GOT3 (cell line): ENCODE data around the gene KRT2.
"Not testable (repeated sequence)": the region's sequence is repeated elsewhere in the genome, so short reads cannot be mapped to it uniquely, and the experiment has no call there.

Experiments
- DNase-seq: peaks from one replicate; lab custom pipeline; 2025; ENCODE audit warnings: mixed read lengths; lab: John Stamatoyannopoulos, UW

The KRT2 gene

DNA sequence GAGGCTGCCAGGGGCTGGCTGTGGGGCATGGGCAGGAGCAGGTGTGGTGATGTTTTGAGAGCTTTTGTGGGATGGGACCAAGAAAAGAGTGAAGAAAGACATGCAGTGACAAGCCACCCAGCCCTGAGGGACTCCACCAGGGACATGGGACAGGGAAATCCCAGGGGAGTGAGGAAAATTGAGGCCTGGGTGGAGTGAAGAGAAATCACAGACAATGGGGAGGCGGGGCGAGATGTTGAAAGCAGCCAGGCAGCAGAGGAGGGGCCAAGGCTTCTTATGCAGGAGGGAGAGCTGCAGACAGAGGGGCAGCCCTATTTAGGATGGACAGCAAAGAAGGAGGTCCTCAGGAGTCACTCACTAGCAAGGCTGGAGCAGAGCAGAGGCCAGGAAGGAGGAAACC, 32.4 kb upstream of the KRT2 start:
- DNase-seq, result no peak

DNA sequence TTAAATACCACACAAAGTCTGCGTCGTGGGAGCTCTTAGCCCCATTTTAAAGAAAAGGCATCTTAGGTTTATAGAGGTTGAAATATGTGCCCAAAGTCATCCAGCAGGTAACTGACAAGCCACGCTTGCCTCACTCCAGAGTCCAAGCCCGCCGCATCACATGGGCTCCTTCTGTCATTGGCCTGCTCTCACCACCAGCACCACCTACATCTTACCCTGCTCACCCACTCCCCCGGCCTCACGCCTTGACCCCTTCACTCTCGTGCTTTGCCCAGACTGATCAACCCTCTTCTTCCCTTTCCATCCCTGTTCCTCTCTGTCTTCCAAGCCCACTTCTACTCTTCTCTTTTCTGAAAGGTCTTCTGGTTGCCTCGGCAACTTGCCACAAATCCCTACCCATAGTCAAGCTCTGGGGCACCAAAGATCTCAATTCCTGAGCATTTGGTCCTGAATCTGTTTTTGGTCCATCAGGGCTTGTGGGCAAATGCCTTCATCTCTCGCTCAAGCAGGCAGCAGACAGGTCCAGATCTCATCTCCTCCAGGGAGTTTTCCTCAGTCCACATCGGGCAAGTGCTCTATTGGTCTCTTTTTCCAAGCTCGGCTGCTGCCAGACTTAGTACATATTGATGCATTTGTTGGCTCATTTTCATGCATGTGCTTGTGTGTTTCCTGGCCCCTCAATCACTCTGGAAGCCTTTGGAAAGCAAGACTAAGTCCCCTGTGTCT, 31.7 kb upstream of the KRT2 start:
- DNase-seq, result no peak

DNA sequence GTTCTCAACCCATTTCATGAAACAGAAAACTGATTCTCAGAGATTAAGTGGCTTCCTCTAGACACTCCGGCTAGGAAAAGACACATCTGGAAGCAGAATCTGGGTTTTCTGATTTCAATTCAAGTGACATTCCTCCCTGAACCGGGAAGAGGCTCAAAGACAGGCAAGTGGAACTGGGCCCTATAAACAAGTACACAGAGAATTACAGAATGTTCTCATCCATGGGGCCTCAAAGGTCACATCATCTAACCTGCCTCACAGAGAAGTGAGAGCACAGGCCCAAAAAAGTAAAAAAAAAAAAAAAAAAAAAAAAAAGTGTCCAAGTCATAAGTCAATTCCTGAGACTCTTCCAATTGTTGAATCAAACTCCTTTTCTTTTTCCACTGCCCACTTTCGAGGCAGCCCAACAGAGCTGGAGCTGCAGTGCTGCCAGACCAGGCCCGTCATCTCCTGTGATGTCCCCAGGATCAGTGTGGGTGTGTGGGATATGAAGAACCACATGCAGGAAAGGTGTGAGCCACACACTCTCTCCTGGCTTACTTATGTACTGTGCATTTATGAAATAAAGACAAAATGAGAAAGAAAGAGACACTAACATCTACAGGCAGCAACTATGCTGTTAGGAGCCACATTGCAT, 31.0 kb upstream of the KRT2 start:
- no peak for DNase-seq

DNA sequence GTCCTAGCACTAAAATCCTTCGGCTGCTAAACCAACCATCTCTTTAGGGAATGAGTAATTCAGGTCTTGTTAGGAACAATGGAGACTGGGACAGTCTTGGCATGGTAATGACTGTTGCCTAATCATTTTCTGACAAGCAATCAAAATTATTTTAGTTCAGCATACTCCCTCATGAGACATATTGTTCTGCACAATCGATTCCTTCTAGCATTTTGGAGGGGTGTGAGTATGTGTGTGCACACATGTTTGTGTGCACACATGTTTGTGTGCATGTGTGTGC, 30.3 kb upstream of the KRT2 start:
- no peak for DNase-seq

DNA sequence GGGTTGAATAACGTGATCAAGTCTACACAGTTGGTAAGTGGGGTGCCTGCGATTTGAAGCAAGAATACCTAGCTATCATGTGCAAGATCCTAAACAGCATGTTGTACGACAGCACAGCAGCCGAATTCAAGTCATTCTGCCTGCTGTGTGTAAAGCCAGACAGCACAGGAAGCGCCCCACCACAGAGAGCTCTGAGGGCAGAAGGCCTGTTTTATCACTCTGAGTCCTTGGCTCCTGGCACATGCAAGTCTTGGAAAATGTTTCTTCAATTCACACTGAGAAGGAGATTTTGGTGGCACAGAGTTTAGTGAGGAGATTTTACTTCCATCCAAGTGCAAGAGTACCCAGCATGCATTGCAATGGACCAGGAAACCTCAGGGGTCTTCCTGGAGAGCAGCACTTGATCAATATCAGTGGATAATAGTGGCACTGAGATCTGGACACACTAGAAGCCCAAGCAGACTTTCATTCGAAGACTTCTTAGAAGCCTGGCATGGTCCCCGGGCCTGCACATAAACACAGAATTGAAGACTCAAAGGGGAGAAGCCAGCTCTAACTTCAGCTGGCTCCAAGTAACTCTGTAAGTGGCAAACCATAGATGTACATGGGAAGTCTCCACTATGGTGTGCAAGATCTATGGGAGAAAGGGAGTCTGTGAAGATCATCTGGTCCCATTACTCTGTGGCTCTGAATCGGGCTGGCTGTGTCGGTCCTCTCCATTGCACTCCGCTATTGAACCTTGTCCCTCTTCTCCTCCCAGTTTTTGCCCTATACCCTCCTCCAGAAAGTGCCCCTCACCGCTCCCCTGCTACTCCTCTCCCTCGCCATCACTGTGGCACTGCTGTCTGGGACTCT, 29.7 kb upstream of the KRT2 start:
- DNase-seq, result no peak

DNA sequence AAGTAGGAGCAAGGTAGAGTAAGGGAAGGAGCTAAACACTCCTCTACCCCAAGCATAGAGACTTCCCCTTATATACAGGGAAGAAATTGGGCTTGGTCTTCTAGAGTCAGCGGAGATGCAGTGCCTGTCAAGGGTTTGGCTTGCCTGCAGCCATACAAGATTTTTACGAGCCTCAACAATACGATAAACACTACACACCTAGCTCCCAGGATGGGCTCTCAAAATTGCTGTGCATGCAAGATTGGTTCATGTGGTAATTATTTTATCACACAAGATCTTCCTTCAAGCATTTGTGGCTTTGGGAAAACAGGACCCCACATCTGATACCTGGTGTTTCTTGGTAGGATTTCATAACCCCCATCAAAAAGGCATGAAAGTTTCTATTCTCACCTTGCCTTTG, 28.4 kb upstream of the KRT2 start, which contains the start of gene KRT1:
Gene KRT1, minus strand, starts transcription at position 45 of the 400 bp plus-strand sequence. CDS start 59 bp downstream, outside the sequence.
- no peak for DNase-seq

DNA sequence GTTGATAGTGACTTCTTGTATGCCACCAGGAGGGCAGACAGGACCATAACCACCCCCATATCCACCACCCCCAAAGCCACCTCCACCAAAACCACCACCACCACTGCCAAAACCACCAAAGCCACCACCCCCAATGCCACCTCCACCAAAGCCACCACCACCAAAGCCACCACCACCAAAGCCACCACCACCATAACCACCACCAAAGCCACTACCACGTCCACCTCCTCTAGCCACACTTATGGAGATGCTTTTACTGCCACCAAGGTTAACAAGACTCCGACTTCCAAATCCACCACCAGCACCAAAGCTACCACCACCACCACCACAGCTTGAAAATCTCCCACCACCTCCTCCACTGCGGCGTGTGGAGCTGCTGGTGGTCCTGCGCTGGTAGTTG, 27.9 kb upstream of the KRT2 start:
- no peak for DNase-seq

DNA sequence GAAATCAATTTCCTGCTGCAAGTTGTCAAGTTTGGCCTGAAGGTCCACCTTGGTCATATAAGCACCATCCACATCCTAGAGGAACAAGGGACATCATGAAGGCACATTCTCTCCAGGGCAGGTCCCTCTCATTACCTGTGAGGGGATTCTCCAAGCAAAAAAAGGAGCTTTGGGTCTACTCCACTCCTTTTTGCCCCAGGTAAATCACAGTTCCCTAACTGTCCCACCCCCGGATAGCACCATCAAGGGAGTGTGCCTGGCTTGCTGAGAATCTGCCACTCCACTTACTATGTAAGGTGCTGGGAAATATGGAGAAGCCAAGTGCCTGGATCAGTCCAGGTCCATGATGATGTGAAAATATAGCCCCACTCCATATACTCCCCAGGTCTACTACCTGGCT, 25.7 kb upstream of the KRT2 start:
- no peak for DNase-seq

DNA sequence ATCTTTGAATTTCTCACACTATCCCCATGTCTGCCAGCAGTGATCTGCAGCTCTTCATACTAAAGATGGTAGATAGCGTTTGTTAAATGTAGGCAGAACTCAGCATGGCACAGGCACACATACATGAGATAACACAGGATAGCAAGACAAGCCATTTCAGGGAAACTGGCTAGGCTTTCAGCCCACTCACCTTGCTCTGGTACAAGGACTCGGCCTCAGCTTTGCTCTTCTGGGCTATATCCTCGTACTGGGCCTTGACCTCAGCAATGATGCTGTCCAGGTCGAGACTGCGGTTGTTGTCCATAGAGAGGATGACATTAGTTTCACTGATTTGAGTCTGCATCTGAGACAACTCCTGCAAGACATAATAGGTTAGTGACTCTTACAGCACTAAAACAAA, 25.1 kb upstream of the KRT2 start:
- DNase-seq, result no peak

DNA sequence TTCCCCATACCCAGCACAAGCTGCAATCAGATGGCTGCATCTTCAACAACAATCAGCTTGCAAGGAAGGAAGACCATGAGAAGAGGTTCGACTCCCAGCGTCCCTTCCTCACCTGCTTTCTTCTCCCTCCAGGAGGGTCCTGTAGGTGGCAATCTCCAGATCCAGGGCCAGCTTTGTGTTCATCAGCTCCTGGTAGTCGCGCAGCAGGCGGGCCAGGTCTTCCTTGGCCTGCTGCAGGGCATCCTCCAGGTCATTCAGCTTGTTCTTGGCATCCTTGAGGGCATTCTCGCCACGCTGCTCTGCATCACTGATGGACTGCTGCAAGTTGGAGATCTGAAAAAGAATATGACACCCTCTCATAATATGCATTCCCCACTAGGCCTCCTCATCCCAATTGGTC, 24.2 kb upstream of the KRT2 start:
- DNase-seq, result no peak

DNA sequence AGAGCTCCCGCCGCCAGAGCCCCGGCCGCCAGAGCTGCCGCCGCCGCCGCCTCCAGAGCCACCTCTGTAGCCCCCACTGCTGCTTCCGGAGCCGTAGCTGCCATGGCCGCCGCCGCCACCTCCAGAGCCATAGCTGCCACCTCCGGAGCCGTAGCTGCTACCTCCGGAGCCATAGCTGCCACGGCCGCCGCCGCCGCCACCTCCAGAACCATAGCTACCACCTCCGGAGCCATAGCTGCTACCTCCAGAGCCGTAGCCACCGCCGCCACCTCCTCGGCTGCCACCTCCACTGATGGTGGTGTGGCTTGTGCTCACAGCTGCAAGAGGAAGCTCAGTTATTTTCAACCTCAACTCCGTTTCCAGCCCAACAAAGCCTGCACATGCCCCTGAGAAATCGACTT, 23.3 kb upstream of the KRT2 start:
- DNase-seq, result no peak

DNA sequence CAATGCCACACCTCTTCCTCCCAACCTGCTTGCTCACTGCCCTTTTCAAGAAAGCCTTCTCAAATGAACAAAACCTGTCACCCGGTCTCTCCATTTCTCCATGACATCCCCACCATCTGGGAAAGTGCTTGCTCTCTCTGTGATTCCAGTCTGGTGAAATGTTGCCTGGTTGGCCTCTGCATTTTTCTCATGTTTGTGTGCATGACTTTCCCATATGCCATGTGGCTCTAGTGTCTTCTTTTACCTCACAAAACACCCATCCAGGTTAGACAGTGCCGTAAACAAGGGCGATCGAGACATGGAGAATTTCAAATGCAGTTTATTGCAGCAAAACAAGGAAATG, 22.4 kb upstream of the KRT2 start:
- no peak for DNase-seq

DNA sequence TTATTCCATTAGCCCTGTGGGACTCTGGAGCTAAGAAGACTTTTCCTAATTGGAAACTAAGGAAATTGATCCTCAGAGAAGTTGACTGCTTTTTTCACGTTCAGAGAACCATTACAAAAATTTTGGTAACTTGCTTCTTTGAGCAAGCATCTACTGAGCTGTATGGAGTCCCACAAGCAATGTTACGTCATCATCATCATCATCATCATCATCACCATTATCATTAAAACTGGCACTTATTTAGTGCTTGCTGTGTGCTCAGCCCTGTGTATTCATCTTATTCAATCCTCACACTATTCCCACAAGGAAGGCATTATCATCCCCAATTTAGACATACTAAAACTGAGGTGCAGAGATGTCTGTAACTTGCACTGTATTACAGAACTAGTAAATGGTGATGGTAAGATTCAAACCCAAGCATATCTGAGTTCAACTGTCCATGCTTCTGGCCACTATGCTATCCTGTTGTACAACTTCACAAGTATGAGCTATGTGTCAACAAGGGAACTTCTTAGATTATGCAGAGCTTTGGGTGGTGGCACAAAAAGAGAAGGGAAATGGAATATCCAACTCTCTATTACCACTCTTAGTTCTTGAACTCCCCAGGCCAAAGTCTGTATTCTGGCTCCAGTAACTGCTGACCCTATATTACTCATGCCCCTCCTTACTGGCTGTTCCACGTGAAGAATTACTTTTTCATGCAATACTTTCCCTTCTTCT, 21.9 kb upstream of the KRT2 start:
- no peak for DNase-seq

DNA sequence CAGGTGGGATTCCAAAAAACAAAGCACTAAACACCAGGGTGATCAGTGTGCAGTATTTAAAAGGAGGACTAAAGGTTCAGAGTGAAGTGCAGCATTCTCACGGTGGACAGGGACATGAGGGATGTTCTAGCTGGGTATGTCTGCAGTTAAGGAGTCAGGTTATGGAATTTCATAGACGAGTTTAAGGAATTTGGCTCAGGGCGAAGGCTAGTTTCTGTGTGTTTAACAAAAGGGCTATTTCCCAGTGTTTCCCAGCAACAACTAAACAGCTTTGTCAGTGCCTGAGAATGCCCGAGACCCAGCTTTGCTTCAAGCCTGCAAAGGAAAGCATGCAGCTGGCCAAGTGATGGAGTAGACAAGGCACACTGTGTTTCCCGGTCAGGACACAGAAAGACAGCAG, 21.2 kb upstream of the KRT2 start:
- no peak for DNase-seq

DNA sequence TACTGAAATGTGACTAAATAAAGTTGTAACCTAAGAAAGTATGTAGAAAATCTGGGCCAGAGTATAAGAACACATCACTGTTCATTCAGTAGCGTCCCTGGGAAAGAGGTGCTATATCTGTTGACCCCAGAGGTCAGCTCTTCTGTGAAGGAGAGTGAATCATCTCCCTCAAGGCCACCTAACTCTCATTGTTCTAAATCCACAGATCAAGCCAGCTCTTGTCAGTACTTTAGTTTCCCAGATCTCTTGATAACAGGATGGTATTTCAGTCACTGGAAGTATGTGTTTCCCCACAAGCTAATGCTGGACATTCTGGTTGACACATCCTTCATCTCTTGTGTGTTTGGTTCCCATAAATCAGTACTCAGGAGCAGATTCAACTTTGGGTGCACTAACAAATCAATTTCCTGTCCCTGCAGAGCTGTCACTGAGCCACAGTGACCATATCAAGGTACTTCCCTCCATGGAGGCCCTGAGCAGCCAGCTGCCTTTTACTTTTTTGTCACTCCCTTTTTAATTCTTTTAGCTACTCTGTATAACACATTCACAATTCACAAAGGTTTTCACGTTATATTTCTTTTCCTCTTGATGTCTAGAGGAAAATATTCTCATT, 20.4 kb upstream of the KRT2 start:
- no peak for DNase-seq

DNA sequence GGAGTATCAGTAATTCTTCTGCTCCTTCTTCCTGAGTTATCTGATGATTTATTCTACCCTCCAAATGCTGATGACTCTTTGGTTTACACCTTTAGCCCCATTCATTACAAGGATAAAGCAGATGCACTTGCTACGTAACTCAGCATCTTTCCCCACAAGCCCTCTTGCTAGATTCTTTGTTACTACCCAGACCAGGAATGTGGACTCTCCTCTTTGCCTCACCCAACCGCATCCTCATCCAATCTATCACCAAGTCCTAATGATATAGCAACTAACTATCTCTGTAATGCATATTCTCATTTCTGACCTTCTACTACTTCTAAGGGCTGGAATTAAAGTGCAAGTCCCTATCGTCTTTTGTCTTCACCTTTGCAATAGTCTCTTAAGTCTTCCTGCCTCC, 18.9 kb upstream of the KRT2 start:
- DNase-seq, result no peak

DNA sequence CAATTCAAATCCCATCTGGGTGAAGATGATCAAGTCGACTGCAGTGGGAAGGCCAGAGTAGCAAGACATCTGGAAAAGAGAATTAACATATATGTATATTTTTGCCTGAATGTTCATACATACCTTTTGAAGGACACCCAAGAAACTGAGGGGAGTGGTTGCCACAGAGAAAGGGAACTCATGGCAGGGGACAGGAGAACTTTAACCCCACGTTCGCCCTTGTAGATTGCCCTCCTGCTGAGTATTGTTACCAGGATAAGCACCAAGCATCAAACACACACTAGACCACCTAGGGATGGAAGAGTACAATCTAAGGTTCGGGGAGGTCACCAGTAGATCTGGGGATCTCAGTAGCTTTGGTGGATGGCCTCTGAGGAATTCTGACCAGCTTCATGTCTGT, 18.5 kb upstream of the KRT2 start:
- no peak for DNase-seq

DNA sequence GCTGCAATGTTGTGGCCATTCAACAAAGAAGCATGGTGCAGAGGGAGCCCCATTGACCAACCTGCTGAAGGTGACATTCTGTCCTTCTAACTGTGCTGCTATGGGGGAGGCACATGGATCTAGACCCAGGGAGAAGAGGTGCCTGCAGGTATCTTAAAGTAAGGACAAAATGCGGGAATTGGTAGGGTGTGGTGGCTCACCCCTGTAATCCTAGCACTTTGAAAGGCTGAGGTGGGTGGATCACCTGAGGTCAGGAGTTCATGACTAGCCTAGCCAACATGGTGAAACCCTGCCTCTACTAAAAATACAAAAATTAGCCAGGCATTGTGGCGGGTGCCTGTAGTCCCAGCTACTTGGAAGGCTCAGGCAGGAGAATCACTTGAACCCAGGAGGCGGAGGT, 17.9 kb upstream of the KRT2 start:
- not testable (repeated sequence) for DNase-seq

DNA sequence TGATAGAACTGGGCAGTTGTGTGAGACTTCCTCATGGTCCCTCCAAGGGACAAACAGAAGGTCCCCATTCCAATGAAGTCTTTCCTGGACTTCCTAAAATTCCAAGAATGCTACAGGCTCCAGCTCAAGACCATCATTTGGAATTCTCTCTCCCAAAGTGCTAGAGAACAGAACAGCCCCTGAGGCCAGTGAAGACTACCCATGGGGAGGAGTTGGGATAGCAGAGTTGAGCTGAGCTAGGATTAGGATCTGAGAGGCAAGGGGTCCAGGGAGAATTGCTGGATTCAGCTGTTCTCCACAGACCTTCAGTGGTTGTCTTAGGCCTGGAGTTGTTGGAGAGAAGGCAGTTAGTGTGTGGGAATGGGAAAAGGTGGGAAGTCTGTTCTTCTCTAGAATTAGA, 17.4 kb upstream of the KRT2 start:
- no peak for DNase-seq

DNA sequence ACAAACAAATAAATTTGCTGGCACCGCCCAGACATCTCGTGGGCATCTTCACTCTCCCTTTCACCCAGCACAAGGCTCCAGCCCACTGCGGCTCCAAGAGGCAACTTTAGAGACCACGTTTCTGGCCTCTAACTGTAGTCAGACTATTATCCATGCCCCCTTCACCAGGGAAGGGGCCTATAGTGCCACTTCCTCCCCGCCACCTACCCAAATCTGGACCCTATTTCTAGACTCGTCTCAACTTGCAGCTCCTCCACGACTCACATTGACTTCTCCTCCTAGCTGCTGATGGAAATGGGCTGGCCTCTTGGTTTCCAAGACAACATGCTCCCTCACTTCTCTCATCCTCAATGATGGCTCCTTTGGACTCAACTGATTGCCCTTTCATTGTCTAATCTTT, 15.9 kb upstream of the KRT2 start:
- DNase-seq, result no peak

DNA sequence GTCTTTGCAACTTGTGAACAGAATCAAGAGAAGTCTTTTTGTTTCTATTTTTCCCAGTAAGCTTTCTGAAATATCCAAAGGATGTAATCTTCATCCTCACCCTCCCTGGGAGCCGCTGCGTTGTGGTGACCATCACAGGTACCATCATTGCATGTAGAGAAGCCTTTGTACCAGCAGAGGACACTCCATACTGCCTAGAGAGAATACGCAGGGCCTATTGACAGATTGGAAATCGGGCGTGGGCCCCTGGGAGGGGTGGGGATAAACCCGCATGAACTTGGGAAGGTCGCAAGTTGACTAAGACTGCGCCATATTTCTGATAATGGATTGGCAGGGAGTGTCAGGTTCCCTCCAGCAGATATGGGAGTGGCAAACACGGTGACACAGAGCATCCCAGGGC, 15.5 kb upstream of the KRT2 start:
- DNase-seq, result no peak

DNA sequence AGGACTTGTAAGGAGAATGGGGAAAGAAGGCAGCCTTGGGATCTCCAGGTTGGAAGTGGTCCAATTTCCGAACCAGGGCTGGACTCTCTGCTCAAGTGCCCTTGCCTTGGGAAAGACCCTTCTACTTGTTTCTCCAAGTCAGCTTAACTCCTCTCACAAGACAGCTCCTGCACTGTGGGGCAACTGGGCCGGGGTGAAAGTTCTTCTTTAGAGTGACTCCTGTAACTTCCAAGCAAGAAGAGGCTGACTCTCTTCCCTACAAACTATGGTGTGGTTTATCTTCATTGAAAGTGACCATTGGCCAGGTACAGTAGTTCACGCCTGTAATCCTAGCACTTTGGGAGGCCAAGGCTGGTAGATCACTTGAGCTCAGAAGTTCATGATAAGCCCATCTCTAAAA, 14.5 kb upstream of the KRT2 start:
- no peak for DNase-seq
